ENCODE data around the gene EVPL. TPM values are rescaled to one million over a fixed set of nuclear protein-coding genes. Genes with fewer than 3 reads are reported as not detected.
A peak's percentile ranks its signal among the peaks of the same experiment; 100 is the strongest.

Gene EVPL
- total and polyA plus RNA-seq, 2 of the 13 experiments (the other 11 are each of a cell fraction or from before 2014, with no cell fraction given) = 2.1 to 8.2 TPM

- TF ChIP-seq ZMAT5 (CRISPR knock-in tag; IDR thresholded peaks at IDR 0.05; ENCODE audit: borderline replicate concordance, low read depth) = no peak
- TF ChIP-seq ZNF773 (CRISPR knock-in tag; IDR thresholded peaks at IDR 0.05; ENCODE audit: borderline replicate concordance) = no peak
- TF ChIP-seq ZSCAN21 (CRISPR knock-in tag; IDR thresholded peaks at IDR 0.05; ENCODE audit: borderline replicate concordance) = 0 out of 2 replicates have a peak, but pooled peaks have one; percentile 27
- TF ChIP-seq ZNF891 (CRISPR knock-in tag; IDR thresholded peaks at IDR 0.05) = peak; percentile 58
- peak; percentile 45 for TF ChIP-seq HNRNPLL (IDR thresholded peaks at IDR 0.05; ENCODE audit: low read depth, low read length, poor library complexity, severe bottlenecking)
- TF ChIP-seq ZBTB7A (CRISPR knock-in tag; IDR thresholded peaks at IDR 0.05) = 0 out of 2 replicates have a peak, but pooled peaks have one; percentile 27
- 0 out of 2 replicates have a peak, but pooled peaks have one; percentile 29 for TF ChIP-seq ZNF784 (CRISPR knock-in tag; IDR thresholded peaks at IDR 0.05; ENCODE audit: borderline replicate concordance)
- no peak for TF ChIP-seq ZNF207 (IDR thresholded peaks at IDR 0.05; ENCODE audit: borderline replicate concordance)
- no peak for TF ChIP-seq ZBTB3 (CRISPR knock-in tag; IDR thresholded peaks at IDR 0.05; ENCODE audit: borderline replicate concordance, low read depth)
- peak; percentile 71 for TF ChIP-seq ARID4A (CRISPR knock-in tag; IDR thresholded peaks at IDR 0.05; ENCODE audit: borderline replicate concordance)
- 0 out of 2 replicates have a peak, but pooled peaks have one; percentile 19 for TF ChIP-seq WIZ (CRISPR knock-in tag; IDR thresholded peaks at IDR 0.05)
- peak; percentile 10; the same call in 1 of the 2 replicates for TF ChIP-seq DRAP1 (CRISPR knock-in tag; IDR thresholded peaks at IDR 0.05)
- no peak for TF ChIP-seq LCORL (IDR thresholded peaks at IDR 0.05)
- TF ChIP-seq LCORL (CRISPR knock-in tag; IDR thresholded peaks at IDR 0.05) = peak; percentile 89
- 0 out of 2 replicates have a peak, but pooled peaks have one; percentile 37 for TF ChIP-seq FUBP1 (CRISPR knock-in tag; IDR thresholded peaks at IDR 0.05; ENCODE audit: borderline replicate concordance)
- peak; percentile 43; the same call in 1 of the 2 replicates for TF ChIP-seq TFDP1 (CRISPR knock-in tag; IDR thresholded peaks at IDR 0.05; ENCODE audit: borderline replicate concordance)
- peak; percentile 62 for TF ChIP-seq ZNF350 (CRISPR knock-in tag; IDR thresholded peaks at IDR 0.05; ENCODE audit: borderline replicate concordance, low read depth)
Measured at GRCh38 chr17:76000016-76000754, 26.9 kb downstream of the EVPL start (continued).

Measured in HepG2 (cell line).